PC-9 (cell line): ENCODE data around the gene SLC26A5. TPM values are rescaled to one million over a fixed set of nuclear protein-coding genes. Genes with fewer than 3 reads are reported as not detected.

Experiments used
- BruUV-seq: library from RNA; stranded (reverse); fragments of 400-500 nt; replicated peaks from 2 replicates; lab custom pipeline; 2021; lab: Mats Ljungman, UMichigan
- CTCF ChIA-PET: fragments of 300-600 bp; sonication (Branson Sonifier 250); formaldehyde crosslinking; loops from one replicate; lab custom pipeline; 2022; ENCODE audit warnings: antibody characterized with exemption; lab: Charles Lee
- POLR2A ChIA-PET: fragments of 300-600 bp; sonication (Branson Sonifier 250); formaldehyde crosslinking; loops from one replicate; lab custom pipeline; 2022; ENCODE audit warnings: antibody characterized with exemption; ENCODE audit not compliant: unreplicated experiment; lab: Charles Lee
- DNase-seq, 2 experiments: peaks; one replicate each; pipeline versions ENCODE4 v3.0.0 to v3.0.0-alpha.2; 2015 to 2022; ENCODE audit warnings: mixed read lengths in 1 of 2
- H2AFZ ChIP-seq: fragments of 200-600 bp; sonication (generic); 2 replicates; pipeline ENCODE4 v1.8.1; 2017; ENCODE audit warnings: antibody characterized with exemption
- H3F3A ChIP-seq: fragments of 200-600 bp; sonication (generic); 2 replicates; pipeline ENCODE4 v1.8.1; 2017; ENCODE audit warnings: antibody characterized with exemption, mild to moderate bottlenecking, low read depth; ENCODE audit not compliant: insufficient read depth
- H3K27ac ChIP-seq: fragments of 200-600 bp; sonication (generic); 2 replicates; pipeline ENCODE4 v1.6.1; 2016; ENCODE audit warnings: mixed run types
- H3K27me3 ChIP-seq: fragments of 200-600 bp; sonication (generic); 2 replicates; pipeline ENCODE4 v1.6.1; 2016; ENCODE audit warnings: low read depth, mixed run types; ENCODE audit not compliant: insufficient read depth
- H3K36me3 ChIP-seq: fragments of 200-600 bp; sonication (generic); 2 replicates; pipeline ENCODE4 v1.6.1; 2016; ENCODE audit warnings: low read depth, mixed run types
- H3K4me1 ChIP-seq: fragments of 200-600 bp; sonication (generic); replicated peaks from 2 replicates; pipeline ENCODE4 v1.6.1; 2016; ENCODE audit warnings: mixed run types; ENCODE audit not compliant: insufficient read depth
- H3K4me2 ChIP-seq: fragments of 200-600 bp; sonication (generic); 2 replicates; pipeline ENCODE4 v1.6.1; 2017; ENCODE audit warnings: mixed run types
- H3K4me3 ChIP-seq: fragments of 200-600 bp; sonication (generic); 2 replicates; pipeline ENCODE4 v1.6.1; 2016; ENCODE audit warnings: mixed run types
- H3K79me2 ChIP-seq: fragments of 200-600 bp; sonication (generic); 2 replicates; pipeline ENCODE4 v1.6.1; 2017; ENCODE audit warnings: low read depth, mixed run types
- H3K9me2 ChIP-seq: fragments of 200-600 bp; sonication (generic); 2 replicates; pipeline ENCODE4 v1.8.1; 2017; ENCODE audit warnings: mild to moderate bottlenecking; ENCODE audit not compliant: insufficient read depth
- H3K9me3 ChIP-seq: fragments of 200-600 bp; sonication (generic); 2 replicates; pipeline ENCODE4 v1.8.1; 2016; ENCODE audit warnings: low read depth; ENCODE audit not compliant: insufficient read depth
- H4K20me1 ChIP-seq: fragments of 200-600 bp; sonication (generic); 2 replicates; pipeline ENCODE4 v1.8.1; 2017; ENCODE audit not compliant: insufficient read depth
- CTCF ChIP-seq: fragments of 200-600 bp; sonication (generic); conservative IDR thresholded peaks from 2 replicates; pipeline ENCODE4 v1.6.1; 2017; ENCODE audit warnings: mixed run types, antibody characterized with exemption, mild to moderate bottlenecking, moderate library complexity
- EZH2 ChIP-seq: fragments of 200-600 bp; sonication (generic); IDR thresholded peaks from 2 replicates; pipeline ENCODE4 v1.8.0; 2017; ENCODE audit warnings: antibody characterized with exemption, low read depth
- intact Hi-C: fragments of 100-400 bp; cut with micrococcal nuclease; formaldehyde crosslinking; loops from one replicate; pipeline ENCODE4 v1.10.0; 2022; ENCODE audit not compliant: unreplicated experiment
- total RNA-seq: library from RNA; stranded (reverse); gene quantifications from 2 replicates; pipeline ENCODE4 v1.2.3, GENCODE V29; 2021

SLC26A5 gene
- total RNA-seq, 1 experiment from 2014 or later, result not detected

GRCh38 chr7:103381280-103382031 is 64.6 kb downstream of the SLC26A5 start:
- Histone ChIP-seq H3K4me3 (no peak overlapping the region), H3K4me1 (no peaks in the 10 kb centered on the region), H3K9me2 (no peaks in the 10 kb centered on the region), H3K9me3 (no peaks in the 10 kb centered on the region; the same call in 1 of the 2 replicates), H3K27ac (no peak overlapping the region), H4K20me1 (no peaks in the 10 kb centered on the region), H3K27me3 (no peaks in the 10 kb centered on the region), H3F3A (peaks cover 9% of the 10 kb centered on the region; the same call in 1 of the 2 replicates), H3K36me3 (no peaks in the 10 kb centered on the region), H3K79me2 (no peaks in the 10 kb centered on the region), H2AFZ (no peak overlapping the region), H3K4me2 (no peak overlapping the region)
- DNase-seq, result no peak
- BruUV-seq, result no TSS peak
- CTCF ChIA-PET, result no interaction called here
- TF ChIP-seq EZH2 (no peak), CTCF (no peak)
- POLR2A ChIA-PET, result no interaction called here
- intact Hi-C loops, result no loop called here

- no peaks in the 10 kb centered on the region for H3K4me1 ChIP-seq
- no peak overlapping the region for H2AFZ ChIP-seq
- H4K20me1 ChIP-seq, result no peaks in the 10 kb centered on the region
- H3K27ac ChIP-seq, result no peak overlapping the region
- intact Hi-C loops, result no loop called here
- H3K4me2 ChIP-seq, result no peak overlapping the region
- H3K9me3 ChIP-seq, result no peaks in the 10 kb centered on the region; the same call in 1 of the 2 replicates
- no peak for DNase-seq
- POLR2A ChIA-PET, result no interaction called here
- H3K79me2 ChIP-seq, result no peaks in the 10 kb centered on the region
- H3K27me3 ChIP-seq, result no peaks in the 10 kb centered on the region
- H3K4me3 ChIP-seq, result no peak overlapping the region
- H3F3A ChIP-seq, result peaks cover 9% of the 10 kb centered on the region; the same call in 1 of the 2 replicates
- no TSS peak for BruUV-seq
- no peaks in the 10 kb centered on the region for H3K36me3 ChIP-seq
- CTCF ChIA-PET, result no interaction called here
- no peaks in the 10 kb centered on the region for H3K9me2 ChIP-seq
- TF ChIP-seq EZH2 (no peak), CTCF (no peak)
Observed at GRCh38 chr7:103380395-103381191, 65.4 kb downstream of the SLC26A5 start.

GRCh38 chr7:103379270-103379975 is 66.6 kb downstream of the SLC26A5 start:
- Histone ChIP-seq H3K9me3 (no peaks in the 10 kb centered on the region; the same call in 1 of the 2 replicates), H3K9me2 (no peaks in the 10 kb centered on the region), H2AFZ (peak overlapping the region; percentile 18; the same call in 1 of the 2 replicates), H3K27me3 (no peaks in the 10 kb centered on the region), H3K4me1 (no peaks in the 10 kb centered on the region), H4K20me1 (no peaks in the 10 kb centered on the region), H3F3A (peaks cover 9% of the 10 kb centered on the region; the same call in 1 of the 2 replicates), H3K36me3 (no peaks in the 10 kb centered on the region), H3K4me2 (no peak overlapping the region), H3K4me3 (no peak overlapping the region), H3K27ac (no peak overlapping the region), H3K79me2 (no peaks in the 10 kb centered on the region)
- ChIA-PET CTCF (no interaction called here), POLR2A (no interaction called here)
- no peak for DNase-seq
- TF ChIP-seq CTCF (no peak), EZH2 (no peak)
- intact Hi-C loops, result no loop called here
- BruUV-seq, result no TSS peak
